Activated B cell treated with CpG ODN at 0.5 μM for 24 hours (primary cell): ENCODE data around the gene RASA3. TPM values are rescaled to one million over a fixed set of nuclear protein-coding genes. Genes with fewer than 3 reads are reported as not detected.

ENCODE experiments used
- ATAC-seq: fragments of 200-7000 bp; cut with Tn5 transposase; one replicate; pipeline ENCODE4 v1.10.0; 2021; ENCODE audit warnings: low read depth, mild to moderate bottlenecking, moderate library complexity
- CTCF ChIA-PET: fragments of 350-600 bp; sonication (Branson Sonifier 250); formaldehyde crosslinking; loops from one replicate; lab custom pipeline; 2021; ENCODE audit warnings: antibody characterized with exemption; lab: Charles Lee
- POLR2A ChIA-PET: fragments of 350-600 bp; sonication (Branson Sonifier 250); formaldehyde crosslinking; loops from one replicate; lab custom pipeline; 2021; ENCODE audit warnings: antibody characterized with exemption; lab: Charles Lee
- DNase-seq: peaks from one replicate; pipeline ENCODE4 v3.0.0; 2022
- H3K27ac Mint-ChIP-seq: one replicate; pipeline ENCODE4 v1.8.0; 2020; ENCODE audit warnings: mixed read lengths
- H3K27me3 Mint-ChIP-seq: one replicate; pipeline ENCODE4 v1.8.0; 2021; ENCODE audit warnings: mixed read lengths
- H3K36me3 Mint-ChIP-seq: one replicate; pipeline ENCODE4 v1.8.0; 2021; ENCODE audit warnings: low read depth, mixed read lengths
- H3K4me1 Mint-ChIP-seq: one replicate; pipeline ENCODE4 v1.8.0; 2021; ENCODE audit warnings: mixed read lengths
- H3K4me3 Mint-ChIP-seq: one replicate; pipeline ENCODE4 v1.8.0; 2020; ENCODE audit warnings: mild to moderate bottlenecking, mixed read lengths
- H3K9me3 Mint-ChIP-seq: one replicate; pipeline ENCODE4 v1.8.0; 2020; ENCODE audit warnings: mixed read lengths
- intact Hi-C: fragments of 100-400 bp; cut with micrococcal nuclease; formaldehyde crosslinking; loops from one replicate; pipeline ENCODE4 v1.15.1; 2024
- total RNA-seq: library from RNA; stranded (reverse); gene quantifications from 2 replicates; pipeline ENCODE4 v1.2.3, GENCODE V29; 2022
- TF ChIP-seq, protein P1 (sequence below): fragments of 200-600 bp; IDR thresholded peaks from one replicate; pipeline ENCODE4 v1.8.0; 2022; ENCODE audit warnings: antibody characterized with exemption, mild to moderate bottlenecking

The RASA3 gene
- total RNA-seq, 1 donor from 2014 or later: 20.4 TPM

DNA sequence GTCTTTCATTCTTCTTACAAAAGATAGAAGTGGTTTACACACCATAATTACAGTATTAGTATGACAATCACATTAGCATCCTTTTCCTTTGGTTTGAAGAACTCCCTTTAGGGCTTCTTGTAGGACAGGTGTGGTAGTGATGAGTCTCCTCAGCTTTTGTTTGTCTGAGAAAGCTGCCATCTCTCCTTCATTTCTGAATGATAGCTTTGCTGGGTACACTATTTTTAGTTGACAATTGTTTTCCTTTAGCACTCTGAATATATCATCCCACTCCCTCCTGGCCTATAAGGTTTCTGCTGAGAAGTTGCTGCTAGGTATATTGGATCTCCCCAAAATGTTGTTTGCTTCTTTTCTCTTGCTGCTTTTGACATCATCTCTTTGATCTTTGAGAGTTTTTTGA is 39.3 kb downstream of the RASA3 start:
- POLR2A ChIA-PET: no interaction called here
- intact Hi-C loops: no loop called here
- Mint-ChIP-seq H3K9me3 (peaks cover 24% of the 10 kb centered on the region), H3K27me3 (no peaks in the 10 kb centered on the region), H3K27ac (no peak overlapping the region), H3K4me3 (no peak overlapping the region), H3K36me3 (peaks cover 47% of the 10 kb centered on the region), H3K4me1 (peaks cover 47% of the 10 kb centered on the region)
- no peak for DNase-seq
- TF ChIP-seq, protein P1, sequence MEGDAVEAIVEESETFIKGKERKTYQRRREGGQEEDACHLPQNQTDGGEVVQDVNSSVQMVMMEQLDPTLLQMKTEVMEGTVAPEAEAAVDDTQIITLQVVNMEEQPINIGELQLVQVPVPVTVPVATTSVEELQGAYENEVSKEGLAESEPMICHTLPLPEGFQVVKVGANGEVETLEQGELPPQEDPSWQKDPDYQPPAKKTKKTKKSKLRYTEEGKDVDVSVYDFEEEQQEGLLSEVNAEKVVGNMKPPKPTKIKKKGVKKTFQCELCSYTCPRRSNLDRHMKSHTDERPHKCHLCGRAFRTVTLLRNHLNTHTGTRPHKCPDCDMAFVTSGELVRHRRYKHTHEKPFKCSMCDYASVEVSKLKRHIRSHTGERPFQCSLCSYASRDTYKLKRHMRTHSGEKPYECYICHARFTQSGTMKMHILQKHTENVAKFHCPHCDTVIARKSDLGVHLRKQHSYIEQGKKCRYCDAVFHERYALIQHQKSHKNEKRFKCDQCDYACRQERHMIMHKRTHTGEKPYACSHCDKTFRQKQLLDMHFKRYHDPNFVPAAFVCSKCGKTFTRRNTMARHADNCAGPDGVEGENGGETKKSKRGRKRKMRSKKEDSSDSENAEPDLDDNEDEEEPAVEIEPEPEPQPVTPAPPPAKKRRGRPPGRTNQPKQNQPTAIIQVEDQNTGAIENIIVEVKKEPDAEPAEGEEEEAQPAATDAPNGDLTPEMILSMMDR: no peak
- CTCF ChIA-PET: no interaction called here
- no peak for ATAC-seq

DNA sequence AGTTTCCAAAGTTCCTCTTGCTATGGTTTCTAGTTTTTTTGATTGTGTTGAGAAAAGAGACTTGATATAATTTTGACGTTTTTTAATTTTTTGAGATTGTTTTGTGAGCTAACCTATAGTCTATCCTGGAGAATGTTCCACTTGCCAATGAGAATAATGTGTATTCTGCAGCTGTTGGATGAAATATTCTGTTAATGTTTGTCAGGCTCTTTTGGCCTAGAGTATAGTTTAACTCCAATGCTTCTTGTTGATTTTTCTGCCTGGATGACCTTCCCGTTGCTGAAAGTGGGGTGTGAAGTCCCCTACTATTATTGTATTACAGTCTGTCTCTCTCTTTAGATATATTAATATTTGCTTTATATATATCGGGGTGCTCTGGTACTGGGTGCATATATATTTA is 40.0 kb downstream of the RASA3 start:
- Mint-ChIP-seq H3K36me3 (peaks cover 44% of the 10 kb centered on the region), H3K4me1 (peaks cover 42% of the 10 kb centered on the region), H3K9me3 (peaks cover 24% of the 10 kb centered on the region), H3K27me3 (no peaks in the 10 kb centered on the region), H3K27ac (peak overlapping the region; percentile 6), H3K4me3 (no peak overlapping the region)
- ChIA-PET POLR2A (no interaction called here), CTCF (no interaction called here)
- intact Hi-C loops: no loop called here
- ATAC-seq (no peak), DNase-seq (no peak)
- TF ChIP-seq, protein P1: no peak

DNA sequence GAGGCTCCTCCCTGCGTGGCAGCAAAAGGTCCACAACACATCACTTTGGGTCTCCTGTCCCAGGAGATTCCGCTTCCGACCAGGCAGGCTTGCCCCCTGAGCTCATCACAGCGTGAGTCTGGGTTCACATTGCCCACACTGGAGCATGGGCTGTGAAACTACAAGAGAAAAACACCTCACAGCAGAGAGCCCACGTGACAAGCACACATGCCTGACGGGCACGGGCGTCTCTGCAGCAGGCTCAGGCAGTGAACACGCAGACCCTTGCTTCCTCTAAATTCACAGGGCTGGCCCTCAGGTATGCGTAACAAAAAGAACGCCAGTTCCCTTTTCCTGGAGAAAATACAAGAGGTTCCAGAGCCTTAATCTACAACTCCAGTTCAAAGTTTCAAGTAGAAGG is 41.9 kb downstream of the RASA3 start:
- Mint-ChIP-seq H3K4me3 (no peak overlapping the region), H3K9me3 (peaks cover 24% of the 10 kb centered on the region), H3K4me1 (peaks cover 29% of the 10 kb centered on the region), H3K27ac (peak overlapping the region; percentile 83), H3K36me3 (peaks cover 35% of the 10 kb centered on the region), H3K27me3 (no peaks in the 10 kb centered on the region)
- intact Hi-C loops: no loop called here
- ChIA-PET CTCF (no interaction called here), POLR2A (interaction anchor here (0.6 to 0.9 kb wide), 2 partner anchors 23 to 25 kb away, joined by 3 to 5 read pairs; no protein-coding TSS in a partner anchor)
- ATAC-seq (peak; percentile 90), DNase-seq (no peak)
- TF ChIP-seq, protein P1: no peak

DNA sequence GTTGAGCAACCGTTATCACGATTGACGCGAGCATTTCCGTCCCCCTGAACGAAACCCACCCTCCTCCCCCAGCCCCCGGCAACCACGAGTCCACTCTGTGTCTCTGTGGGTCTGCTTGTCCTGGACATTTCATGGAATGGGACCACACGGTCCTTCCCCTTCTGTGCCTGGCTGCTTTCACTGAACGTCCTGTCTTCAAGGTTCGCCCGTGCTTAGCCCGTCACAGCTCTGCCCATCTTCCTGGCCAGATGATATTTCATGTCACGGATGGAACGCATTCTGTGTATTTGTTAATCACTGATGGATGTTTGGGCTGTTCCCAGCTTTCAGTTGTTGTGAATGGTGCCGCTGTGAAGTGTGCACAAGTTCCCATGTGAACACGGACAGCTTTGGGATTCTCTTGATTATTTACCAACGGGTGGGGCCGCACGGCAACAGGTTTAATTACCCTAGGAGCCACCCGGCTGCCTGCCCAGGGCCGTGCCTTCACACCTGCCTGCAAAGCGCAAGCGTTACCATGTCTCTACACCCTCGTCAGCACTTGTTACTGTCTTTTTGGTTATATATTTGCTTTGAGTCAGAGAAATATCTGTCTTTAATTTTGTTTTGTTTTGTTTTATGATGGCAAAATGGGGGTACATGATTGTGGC is 42.5 kb downstream of the RASA3 start:
- intact Hi-C loops: no loop called here
- ATAC-seq (no peak), DNase-seq (no peak)
- Mint-ChIP-seq H3K4me3 (no peak overlapping the region), H3K36me3 (peaks cover 31% of the 10 kb centered on the region), H3K4me1 (peaks cover 26% of the 10 kb centered on the region), H3K27ac (peak overlapping the region; percentile 83), H3K9me3 (peaks cover 24% of the 10 kb centered on the region), H3K27me3 (no peaks in the 10 kb centered on the region)
- POLR2A ChIA-PET: interaction anchor here (0.6 to 1.2 kb wide), 2 partner anchors 13 to 24 kb away, joined by 3 to 8 read pairs; no protein-coding TSS in a partner anchor
- TF ChIP-seq, protein P1: no peak
- CTCF ChIA-PET: no interaction called here

DNA sequence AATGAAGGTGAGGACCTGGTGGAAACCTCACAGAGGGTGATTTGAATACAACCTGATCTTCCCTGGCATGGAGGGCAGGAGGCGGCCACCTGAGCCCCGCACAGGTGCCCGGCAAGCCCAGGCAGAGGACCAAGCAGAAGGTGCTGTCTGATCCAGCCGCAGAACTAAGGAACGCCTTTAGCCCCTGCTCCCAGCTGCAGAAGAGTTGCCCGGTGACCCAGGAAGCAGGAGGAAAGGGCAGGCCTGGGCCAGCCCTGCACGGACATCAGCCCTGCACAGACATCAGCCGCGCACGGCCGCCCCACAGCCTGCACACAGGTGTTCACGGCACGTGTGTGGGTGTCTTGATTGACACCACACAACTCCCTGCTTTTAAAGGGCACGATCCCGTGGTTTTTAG is 43.1 kb downstream of the RASA3 start:
- H3K4me1 Mint-ChIP-seq: peaks cover 25% of the 10 kb centered on the region
- TF ChIP-seq, protein P1: no peak
- ATAC-seq (no peak), DNase-seq (no peak)
- H3K36me3 Mint-ChIP-seq: peaks cover 31% of the 10 kb centered on the region
- intact Hi-C loops: no loop called here
- H3K27me3 Mint-ChIP-seq: no peaks in the 10 kb centered on the region
- POLR2A ChIA-PET: interaction anchor here (1.2 kb wide), 1 partner anchor 13 kb away, joined by 8 read pairs; no protein-coding TSS in a partner anchor
- H3K27ac Mint-ChIP-seq: no peak overlapping the region
- no peak overlapping the region for H3K4me3 Mint-ChIP-seq
- peaks cover 23% of the 10 kb centered on the region for H3K9me3 Mint-ChIP-seq
- CTCF ChIA-PET: no interaction called here
